SH-SY5Y (cell line): ENCODE results near the gene EPC2.

ENCODE experiments used
- GATA2 ChIP-seq: IDR thresholded peaks from 2 replicates; pipeline ENCODE4 v1.6.1; 2011; ENCODE audit warnings: mild to moderate bottlenecking, low read depth, low read length
- GATA3 ChIP-seq: IDR thresholded peaks from 2 replicates; pipeline ENCODE4 v1.6.1; 2011; ENCODE audit warnings: low read depth, mild to moderate bottlenecking, low read length, moderate library complexity

DNA sequence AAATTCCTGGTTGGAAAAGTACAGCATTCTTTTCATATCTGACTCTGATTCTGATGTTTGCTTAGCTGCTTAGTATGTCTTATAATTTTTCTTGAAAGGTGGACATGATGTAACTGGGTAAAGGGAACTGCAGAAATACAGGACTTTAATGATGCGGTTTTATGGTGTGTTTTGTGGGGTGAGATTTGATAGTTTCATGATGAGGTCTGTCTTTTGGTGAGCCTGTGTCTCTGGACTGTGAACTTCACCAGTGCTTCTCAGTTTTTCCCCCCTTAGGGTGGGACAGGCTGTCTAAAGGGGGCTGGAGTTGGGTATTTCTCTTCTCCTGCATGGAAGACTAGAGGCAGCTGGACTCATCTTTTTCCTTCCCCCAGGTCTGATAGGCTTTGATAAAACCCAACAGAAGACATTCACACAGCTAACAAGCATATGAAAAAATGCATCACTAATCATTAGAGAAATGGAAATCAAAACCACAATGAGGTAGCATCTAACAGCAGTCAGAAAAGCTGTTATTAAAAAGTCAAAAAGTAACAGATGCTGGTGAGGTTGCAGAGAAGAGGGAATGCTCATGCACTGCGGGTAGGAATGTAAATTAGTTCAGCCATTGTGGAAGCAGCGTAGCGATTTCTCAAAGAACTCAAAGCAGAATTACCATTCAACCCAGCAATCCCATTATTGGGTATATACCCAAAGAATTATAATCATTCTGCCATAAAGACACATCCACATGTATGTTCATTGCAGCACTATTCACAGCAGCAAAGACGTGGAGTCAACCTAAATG, 77.6 kb downstream of the EPC2 start:
- TF ChIP-seq GATA2 = no peak
- TF ChIP-seq GATA3 = no peak
